H9 (cell line): Measurements from ENCODE around the gene DHPS. TPM values are rescaled to one million over a fixed set of nuclear protein-coding genes. Genes with fewer than 3 reads are reported as not detected.
A peak's percentile ranks its signal among the peaks of the same experiment; 100 is the strongest.

ENCODE experiments used
- DNase-seq: peaks from one replicate; pipeline ENCODE4 v3.0.0-alpha.2; 2017
- H2AFZ ChIP-seq: one replicate; pipeline ENCODE4 v1.6.1; 2013; ENCODE audit warnings: mild to moderate bottlenecking, low read length, control low read depth, moderate library complexity
- H2AK5ac ChIP-seq: 2 replicates; pipeline ENCODE4 v1.6.1; 2013; ENCODE audit warnings: low read length, control low read depth, mixed read lengths; ENCODE audit not compliant: insufficient read length
- H2BK120ac ChIP-seq: one replicate; pipeline ENCODE4 v1.6.1; 2013; ENCODE audit warnings: low read depth, mild to moderate bottlenecking, low read length, control low read depth, inconsistent platforms; ENCODE audit not compliant: poor library complexity, severe bottlenecking
- H2BK12ac ChIP-seq: 2 replicates; pipeline ENCODE4 v1.6.1; 2013; ENCODE audit warnings: low read length, control low read depth, mixed read lengths, low read depth; ENCODE audit not compliant: insufficient read length
- H2BK15ac ChIP-seq: 2 replicates; pipeline ENCODE4 v1.6.1; 2013; ENCODE audit warnings: low read depth, low read length, control low read depth
- H2BK20ac ChIP-seq: one replicate; pipeline ENCODE4 v1.6.1; 2013; ENCODE audit warnings: low read depth, mild to moderate bottlenecking, low read length, control low read depth, inconsistent platforms; ENCODE audit not compliant: poor library complexity, severe bottlenecking
- H2BK5ac ChIP-seq: 2 replicates; pipeline ENCODE4 v1.6.1; 2013; ENCODE audit warnings: low read length, control low read depth, mixed read lengths; ENCODE audit not compliant: insufficient read length
- H3K14ac ChIP-seq: 2 replicates; pipeline ENCODE4 v1.6.1; 2013; ENCODE audit warnings: low read length, control low read depth; ENCODE audit not compliant: insufficient read depth
- H3K18ac ChIP-seq: 2 replicates; pipeline ENCODE4 v1.6.1; 2013; ENCODE audit warnings: low read depth, mild to moderate bottlenecking, mixed read lengths, low read length, control low read depth; ENCODE audit not compliant: insufficient read length
- H3K23ac ChIP-seq: 2 replicates; pipeline ENCODE4 v1.6.1; 2013; ENCODE audit warnings: low read length, control low read depth, mixed read lengths, low read depth; ENCODE audit not compliant: insufficient read length
- H3K23me2 ChIP-seq: 2 replicates; pipeline ENCODE4 v1.6.1; 2013; ENCODE audit warnings: low read depth, mild to moderate bottlenecking, mixed read lengths, low read length, control low read depth; ENCODE audit not compliant: insufficient read length, poor library complexity, severe bottlenecking
- H3K27ac ChIP-seq: 2 replicates; pipeline ENCODE4 v1.5.1; 2013; ENCODE audit warnings: low read length, control low read depth, mixed read lengths, low read depth; ENCODE audit not compliant: insufficient read length
- H3K27me3 ChIP-seq: 2 replicates; pipeline ENCODE4 v1.6.1; 2013; ENCODE audit warnings: low read length, control low read depth, inconsistent platforms; ENCODE audit not compliant: insufficient read depth
- H3K4ac ChIP-seq: 2 replicates; pipeline ENCODE4 v1.6.1; 2013; ENCODE audit warnings: low read depth, mild to moderate bottlenecking, control low read depth, inconsistent platforms, low read length, moderate library complexity
- H3K4me1 ChIP-seq: 2 replicates; pipeline ENCODE4 v1.6.1; 2013; ENCODE audit warnings: low read length, control low read depth, inconsistent platforms; ENCODE audit not compliant: insufficient read depth
- H3K4me2 ChIP-seq: 2 replicates; pipeline ENCODE4 v1.6.1; 2013; ENCODE audit warnings: low read length, control low read depth, mixed read lengths; ENCODE audit not compliant: insufficient read length, insufficient read depth
- H3K56ac ChIP-seq: 2 replicates; pipeline ENCODE4 v1.6.1; 2013; ENCODE audit warnings: low read depth, mild to moderate bottlenecking, mixed read lengths, low read length, control low read depth; ENCODE audit not compliant: insufficient read length
- H3K79me1 ChIP-seq: 2 replicates; pipeline ENCODE4 v1.6.1; 2013; ENCODE audit warnings: low read depth, mild to moderate bottlenecking, moderate library complexity, low read length, control low read depth, inconsistent platforms; ENCODE audit not compliant: insufficient read depth, poor library complexity, severe bottlenecking
- H3K79me2 ChIP-seq: 2 replicates; pipeline ENCODE4 v1.6.1; 2013; ENCODE audit warnings: low read length, control low read depth, inconsistent platforms; ENCODE audit not compliant: insufficient read depth
- H3K9ac ChIP-seq: 2 replicates; pipeline ENCODE4 v1.6.1; 2013; ENCODE audit warnings: low read length, control low read depth, mixed read lengths; ENCODE audit not compliant: insufficient read length; ENCODE audit errors: extremely low read depth
- H3K9me3 ChIP-seq: one replicate; pipeline ENCODE4 v1.6.1; 2013; ENCODE audit warnings: low read depth, low read length, inconsistent platforms; ENCODE audit not compliant: control insufficient read depth
- H3T11ph ChIP-seq: one replicate; pipeline ENCODE4 v1.6.1; 2013; ENCODE audit warnings: mild to moderate bottlenecking, low read length, control low read depth, inconsistent platforms
- H4K20me1 ChIP-seq: one replicate; pipeline ENCODE4 v1.6.1; 2013; ENCODE audit not compliant: control insufficient read depth, insufficient read length, insufficient read depth
- H4K5ac ChIP-seq: 2 replicates; pipeline ENCODE4 v1.6.1; 2013; ENCODE audit warnings: low read depth, mild to moderate bottlenecking, mixed read lengths, low read length, control low read depth; ENCODE audit not compliant: insufficient read length
- H4K8ac ChIP-seq: replicated peaks from 2 replicates; pipeline ENCODE4 v1.6.1; 2013; ENCODE audit warnings: low read length, control low read depth, mixed read lengths, low read depth; ENCODE audit not compliant: insufficient read length
- H4K91ac ChIP-seq: 2 replicates; pipeline ENCODE4 v1.6.1; 2013; ENCODE audit warnings: low read depth, mild to moderate bottlenecking, moderate library complexity, mixed read lengths, low read length, control low read depth; ENCODE audit not compliant: insufficient read length
- H3K27ac Mint-ChIP-seq, 3 experiments: 2 replicates in 2 of 3; 3 replicates in 1 of 3; pipeline ENCODE4 v1.8.0; 2020 to 2021; ENCODE audit warnings: mixed read lengths in 3 of 3, mild to moderate bottlenecking in 1 of 3, moderate library complexity in 1 of 3
- H3K27me3 Mint-ChIP-seq: 2 replicates; pipeline ENCODE4 v1.8.0; 2021; ENCODE audit warnings: low read depth, mild to moderate bottlenecking, moderate library complexity, mixed read lengths
- H3K36me3 Mint-ChIP-seq, 3 experiments: 2 replicates in 2 of 3; 3 replicates in 1 of 3; pipeline ENCODE4 v1.8.0; 2020 to 2021; ENCODE audit warnings: low read depth in 3 of 3, mixed read lengths in 3 of 3; ENCODE audit not compliant: insufficient read depth in 1 of 3
- H3K4me1 Mint-ChIP-seq, 2 experiments: 2 replicates each; pipeline ENCODE4 v1.8.0; 2020; ENCODE audit warnings: mixed read lengths in 2 of 2
- H3K4me3 Mint-ChIP-seq, 2 experiments: 2 replicates in 1 of 2; 3 replicates in 1 of 2; pipeline ENCODE4 v1.8.0; 2020 to 2021; ENCODE audit warnings: mild to moderate bottlenecking in 2 of 2, mixed read lengths in 2 of 2, moderate library complexity in 1 of 2
- H3K9me3 Mint-ChIP-seq, 2 experiments: 2 replicates in 1 of 2; 3 replicates in 1 of 2; pipeline ENCODE4 v1.8.0; 2020; ENCODE audit warnings: mild to moderate bottlenecking in 2 of 2, mixed read lengths in 2 of 2, moderate library complexity in 1 of 2
- WGBS: extraction: QIAGEN DNeasy Blood & Tissue Kit; methylation state at CpG from one replicate; pipeline ENCODE4 v1.1.7; 2013; ENCODE audit warnings: missing lambda C conversion rate, low lambda C conversion rate, mixed read lengths; ENCODE audit not compliant: insufficient read length; ENCODE audit errors: extremely low coverage; 5-methylcytosine and 5-hydroxymethylcytosine counted together
- total RNA-seq: library from RNA; stranded (reverse); gene quantifications from 2 replicates; pipeline ENCODE4 v1.2.1, GENCODE V29; 2021
- TF ChIP-seq, protein P1 (sequence below): fragments of 200-600 bp; sonication (generic); conservative IDR thresholded peaks from 3 replicates; pipeline ENCODE4 v1.8.0; 2021; ENCODE audit warnings: antibody characterized with exemption, mild to moderate bottlenecking

The DHPS gene
- total RNA-seq, 1 experiment from 2014 or later = 94.9 TPM

- Histone ChIP-seq H2BK12ac (no peak overlapping the region), H4K20me1 (no peaks in the 10 kb centered on the region), H4K8ac (no peak overlapping the region), H3K56ac (peak overlapping the region; percentile 31), H3K79me1 (peaks cover 7% of the 10 kb centered on the region), H3K14ac (peak overlapping the region; percentile 54; the same call in 1 of the 2 replicates), H3T11ph (no peak overlapping the region), H2BK120ac (no peak overlapping the region), H3K27ac (peak overlapping the region; percentile 30), H2BK15ac (no peak overlapping the region), H3K27me3 (no peaks in the 10 kb centered on the region), H3K18ac (peak overlapping the region; percentile 43), H3K4ac (no peak overlapping the region; the same call in 1 of the 2 replicates), H3K9me3 (no peaks in the 10 kb centered on the region), H2BK20ac (no peak overlapping the region), H2AFZ (no peak overlapping the region), H3K23ac (no peak overlapping the region), H3K23me2 (peaks cover 22% of the 10 kb centered on the region), H3K79me2 (peaks cover 26% of the 10 kb centered on the region; the same call in 1 of the 2 replicates), H4K5ac (peak overlapping the region; percentile 19), H2AK5ac (no peak overlapping the region), H3K4me1 (no peaks in the 10 kb centered on the region), H4K91ac (no peak overlapping the region), H3K4me2 (peak overlapping the region; percentile 96), H3K9ac (peak overlapping the region; percentile 97), H2BK5ac (no peak overlapping the region)
- no CpG with 5 or more reads among the region's 7 CpGs for WGBS
- Mint-ChIP-seq H3K36me3 (peaks cover 24 to 38% (median 25%) of the 10 kb centered on the region in 3 experiments; a peak in 6 of 7 replicates), H3K4me1 (peaks cover 15 to 26% of the 10 kb centered on the region in 2 experiments), H3K4me3 (peak overlapping the region; percentile 97 to 98), H3K9me3 (no peaks in the 10 kb centered on the region), H3K27ac (peak overlapping the region; percentile 93 to 99 (median 97)), H3K27me3 (no peaks in the 10 kb centered on the region)
- TF ChIP-seq, protein P1, sequence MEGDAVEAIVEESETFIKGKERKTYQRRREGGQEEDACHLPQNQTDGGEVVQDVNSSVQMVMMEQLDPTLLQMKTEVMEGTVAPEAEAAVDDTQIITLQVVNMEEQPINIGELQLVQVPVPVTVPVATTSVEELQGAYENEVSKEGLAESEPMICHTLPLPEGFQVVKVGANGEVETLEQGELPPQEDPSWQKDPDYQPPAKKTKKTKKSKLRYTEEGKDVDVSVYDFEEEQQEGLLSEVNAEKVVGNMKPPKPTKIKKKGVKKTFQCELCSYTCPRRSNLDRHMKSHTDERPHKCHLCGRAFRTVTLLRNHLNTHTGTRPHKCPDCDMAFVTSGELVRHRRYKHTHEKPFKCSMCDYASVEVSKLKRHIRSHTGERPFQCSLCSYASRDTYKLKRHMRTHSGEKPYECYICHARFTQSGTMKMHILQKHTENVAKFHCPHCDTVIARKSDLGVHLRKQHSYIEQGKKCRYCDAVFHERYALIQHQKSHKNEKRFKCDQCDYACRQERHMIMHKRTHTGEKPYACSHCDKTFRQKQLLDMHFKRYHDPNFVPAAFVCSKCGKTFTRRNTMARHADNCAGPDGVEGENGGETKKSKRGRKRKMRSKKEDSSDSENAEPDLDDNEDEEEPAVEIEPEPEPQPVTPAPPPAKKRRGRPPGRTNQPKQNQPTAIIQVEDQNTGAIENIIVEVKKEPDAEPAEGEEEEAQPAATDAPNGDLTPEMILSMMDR = no peak
- no peak for DNase-seq
These were observed 41.6 kb upstream of the DHPS start for GRCh38 chr19:12723381-12723640.
